Activated naive CD4-positive, alpha-beta T cell treated with anti-CD3 and anti-CD28 coated beads, Interleukin-2, amount 50 U/mL, for 72 hours (primary cell): ENCODE data around the gene GPR37L1. TPM values are rescaled to one million over a fixed set of nuclear protein-coding genes. Genes with fewer than 3 reads are reported as not detected.
"Not testable (repeated sequence)": the region's sequence is repeated elsewhere in the genome, so short reads cannot be mapped to it uniquely, and the experiment has no call there.

Source experiments
- ATAC-seq, 2 donors: fragments of 150-1000 bp; cut with Tn5 transposase; 2 replicates each; pipeline ENCODE4 v1.10.0; 2021; ENCODE audit warnings: mild to moderate bottlenecking in 2 of 2, moderate library complexity in 2 of 2
- DNase-seq, 2 donors: peaks; one replicate each; pipeline ENCODE4 v3.0.0; 2021 to 2022; ENCODE audit warnings: low spot score in 2 of 2
- H3K27ac Mint-ChIP-seq, 2 donors: one replicate each; pipeline ENCODE4 v1.8.0; 2022; ENCODE audit warnings: mild to moderate bottlenecking in 2 of 2, mixed read lengths in 2 of 2
- H3K36me3 Mint-ChIP-seq, 2 donors: one replicate each; pipeline ENCODE4 v1.8.0; 2022; ENCODE audit warnings: mixed read lengths in 2 of 2
- H3K9me3 Mint-ChIP-seq, 2 donors: one replicate each; pipeline ENCODE4 v1.8.0; 2022; ENCODE audit warnings: mixed read lengths in 2 of 2
- total RNA-seq, 2 donors: library from RNA; stranded (reverse); gene quantifications; one replicate each; pipeline ENCODE4 v1.2.3, GENCODE V29; 2022

Gene GPR37L1
- total RNA-seq, 2 donors from 2014 or later, result not detected

DNA sequence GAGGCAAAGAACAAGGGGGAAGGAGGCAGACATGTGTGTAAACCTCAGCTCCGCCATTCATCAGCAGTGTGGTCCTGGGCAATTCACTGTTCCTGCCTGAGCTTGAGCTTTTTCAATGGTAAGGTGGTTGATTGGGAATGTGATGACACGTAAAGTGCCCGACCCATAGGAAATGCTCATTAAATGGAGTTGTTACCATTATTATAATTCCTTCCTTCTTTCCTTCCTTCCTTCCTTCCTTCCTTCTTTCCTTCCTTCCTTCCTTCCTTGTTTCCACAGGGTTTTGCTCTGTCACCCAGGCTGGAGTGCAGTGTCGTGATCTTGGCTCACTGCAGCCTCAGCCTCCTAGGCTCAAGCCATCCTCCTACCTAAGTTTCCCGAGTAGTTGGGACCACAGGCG lies 4.3 kb downstream of the GPR37L1 start:
- DNase-seq (no peak), ATAC-seq (no peak)
- Mint-ChIP-seq H3K9me3 (no peaks in the 10 kb centered on the region), H3K27ac (no peak overlapping the region), H3K36me3 (no peaks in the 10 kb centered on the region)

DNA sequence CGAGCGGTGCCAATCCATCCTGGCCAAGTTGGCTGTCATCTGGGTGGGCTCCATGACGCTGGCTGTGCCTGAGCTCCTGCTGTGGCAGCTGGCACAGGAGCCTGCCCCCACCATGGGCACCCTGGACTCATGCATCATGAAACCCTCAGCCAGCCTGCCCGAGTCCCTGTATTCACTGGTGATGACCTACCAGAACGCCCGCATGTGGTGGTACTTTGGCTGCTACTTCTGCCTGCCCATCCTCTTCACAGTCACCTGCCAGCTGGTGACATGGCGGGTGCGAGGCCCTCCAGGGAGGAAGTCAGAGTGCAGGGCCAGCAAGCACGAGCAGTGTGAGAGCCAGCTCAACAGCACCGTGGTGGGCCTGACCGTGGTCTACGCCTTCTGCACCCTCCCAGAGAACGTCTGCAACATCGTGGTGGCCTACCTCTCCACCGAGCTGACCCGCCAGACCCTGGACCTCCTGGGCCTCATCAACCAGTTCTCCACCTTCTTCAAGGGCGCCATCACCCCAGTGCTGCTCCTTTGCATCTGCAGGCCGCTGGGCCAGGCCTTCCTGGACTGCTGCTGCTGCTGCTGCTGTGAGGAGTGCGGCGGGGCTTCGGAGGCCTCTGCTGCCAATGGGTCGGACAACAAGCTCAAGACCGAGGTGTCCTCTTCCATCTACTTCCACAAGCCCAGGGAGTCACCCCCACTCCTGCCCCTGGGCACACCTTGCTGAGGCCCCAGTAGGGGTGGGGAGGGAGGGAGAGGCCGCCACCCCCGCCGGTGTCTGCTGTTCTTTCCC lies 5.3 kb downstream of the GPR37L1 start:
- peak in 1 of 2 donors; percentile 13 for ATAC-seq
- Mint-ChIP-seq H3K9me3 (no peaks in the 10 kb centered on the region), H3K27ac (no peak overlapping the region), H3K36me3 (no peaks in the 10 kb centered on the region)
- DNase-seq, result no peak

DNA sequence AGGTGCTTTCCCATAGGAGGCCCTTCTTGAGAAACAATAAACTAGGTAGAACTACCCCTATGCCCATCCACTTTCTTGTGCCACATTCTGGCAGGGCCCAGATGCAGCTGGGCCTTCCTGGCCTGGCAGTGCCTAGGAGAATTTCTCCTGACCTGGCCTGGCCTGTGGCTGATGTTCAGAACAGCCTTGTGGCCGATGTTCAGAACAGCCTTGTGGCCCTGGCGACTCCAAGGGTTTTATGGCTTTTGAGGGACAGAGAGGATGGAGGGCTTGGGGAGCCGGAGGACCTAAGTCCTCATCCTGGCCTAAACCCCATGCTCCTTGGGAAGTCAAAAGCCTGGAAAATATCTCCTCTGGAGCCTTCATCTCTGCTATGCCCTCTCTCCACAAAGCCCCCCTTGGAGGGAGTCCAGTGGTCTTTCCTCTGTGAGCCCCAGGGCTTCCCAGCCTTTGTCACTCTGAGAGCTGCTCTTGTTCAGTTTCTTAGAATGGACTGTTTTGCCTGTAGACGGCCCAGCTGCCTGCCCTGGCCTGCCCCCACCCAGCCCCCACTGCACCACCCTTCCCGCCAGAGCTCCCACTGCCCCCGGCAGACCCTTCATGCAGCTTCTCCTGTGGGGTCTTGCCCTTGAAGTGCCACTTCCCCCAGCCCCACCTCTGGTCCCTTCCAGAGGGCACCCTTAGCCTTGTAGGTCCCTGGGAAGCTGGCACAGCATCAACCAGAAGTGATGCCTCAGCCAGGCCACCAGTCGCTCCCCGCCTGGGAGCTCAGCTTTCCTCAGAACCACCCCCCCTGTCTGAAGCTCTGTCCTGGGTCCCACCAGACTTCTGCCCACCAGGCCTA lies 7.0 kb downstream of the GPR37L1 start:
- Mint-ChIP-seq H3K36me3 (no peaks in the 10 kb centered on the region), H3K27ac (peak overlapping the region in 1 of 2 donors; percentile 78), H3K9me3 (no peaks in the 10 kb centered on the region)
- ATAC-seq (no peak), DNase-seq (no peak)

DNA sequence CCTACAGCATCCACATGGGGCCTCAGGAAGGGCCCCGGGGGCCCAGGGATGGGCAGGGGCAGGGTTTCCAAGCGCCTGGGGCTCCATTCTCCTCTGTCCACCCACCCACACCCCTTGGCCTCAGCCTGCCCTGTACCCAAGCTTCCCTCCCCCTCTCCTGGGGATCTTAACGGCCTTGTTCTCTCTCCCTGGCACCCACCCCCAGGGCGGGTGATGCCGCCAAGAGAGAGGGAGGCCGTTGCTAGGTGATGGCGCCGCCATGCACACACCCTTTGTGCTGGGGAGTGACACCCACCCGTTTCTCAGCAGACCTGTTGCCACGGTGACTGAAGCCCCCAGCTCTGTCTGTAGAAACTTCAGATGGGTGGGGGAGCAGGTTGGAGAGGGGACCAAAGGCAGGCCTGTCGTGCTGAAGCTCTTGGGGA lies 7.6 kb downstream of the GPR37L1 start:
- no peak for ATAC-seq
- Mint-ChIP-seq H3K36me3 (no peaks in the 10 kb centered on the region), H3K9me3 (no peaks in the 10 kb centered on the region), H3K27ac (peak overlapping the region in 1 of 2 donors; percentile 22)
- DNase-seq, result no peak

DNA sequence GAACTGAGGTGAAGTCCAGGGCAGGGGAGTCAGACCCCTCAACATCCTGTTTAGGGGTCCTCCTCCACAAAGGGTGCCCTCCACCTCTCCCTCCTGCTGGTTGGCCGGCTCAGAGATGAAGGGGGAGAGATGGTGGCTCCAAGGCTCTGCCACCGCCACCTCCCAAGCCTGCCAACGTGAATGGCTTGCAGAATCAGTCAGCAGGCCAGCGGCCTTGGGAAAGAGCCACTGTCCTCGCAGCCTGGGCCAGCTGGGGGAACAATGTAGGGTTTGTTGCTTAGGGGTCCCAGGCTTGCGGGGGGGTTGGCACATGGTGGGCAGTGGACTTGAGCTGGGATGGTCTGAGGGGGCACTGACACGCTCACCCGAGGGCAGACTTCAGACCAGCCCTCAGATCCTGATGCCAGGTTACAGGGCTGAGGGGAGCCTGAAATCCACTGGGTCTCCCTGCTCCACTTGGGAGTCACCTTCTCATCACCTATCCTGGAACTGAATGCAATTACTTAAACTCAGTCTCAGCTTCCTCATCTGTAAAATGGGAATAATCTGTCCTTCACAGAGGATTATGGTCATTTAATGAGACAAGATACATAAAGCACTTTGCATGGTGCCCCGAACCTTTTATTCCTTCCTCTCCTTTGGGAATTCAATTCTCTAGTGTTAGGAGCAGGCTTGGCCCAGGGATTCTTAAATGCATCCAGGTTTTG lies 8.3 kb downstream of the GPR37L1 start:
- H3K36me3 Mint-ChIP-seq, result no peaks in the 10 kb centered on the region
- H3K9me3 Mint-ChIP-seq, result no peaks in the 10 kb centered on the region
- ATAC-seq (no peak), DNase-seq (no peak)
- H3K27ac Mint-ChIP-seq, result no peak overlapping the region

DNA sequence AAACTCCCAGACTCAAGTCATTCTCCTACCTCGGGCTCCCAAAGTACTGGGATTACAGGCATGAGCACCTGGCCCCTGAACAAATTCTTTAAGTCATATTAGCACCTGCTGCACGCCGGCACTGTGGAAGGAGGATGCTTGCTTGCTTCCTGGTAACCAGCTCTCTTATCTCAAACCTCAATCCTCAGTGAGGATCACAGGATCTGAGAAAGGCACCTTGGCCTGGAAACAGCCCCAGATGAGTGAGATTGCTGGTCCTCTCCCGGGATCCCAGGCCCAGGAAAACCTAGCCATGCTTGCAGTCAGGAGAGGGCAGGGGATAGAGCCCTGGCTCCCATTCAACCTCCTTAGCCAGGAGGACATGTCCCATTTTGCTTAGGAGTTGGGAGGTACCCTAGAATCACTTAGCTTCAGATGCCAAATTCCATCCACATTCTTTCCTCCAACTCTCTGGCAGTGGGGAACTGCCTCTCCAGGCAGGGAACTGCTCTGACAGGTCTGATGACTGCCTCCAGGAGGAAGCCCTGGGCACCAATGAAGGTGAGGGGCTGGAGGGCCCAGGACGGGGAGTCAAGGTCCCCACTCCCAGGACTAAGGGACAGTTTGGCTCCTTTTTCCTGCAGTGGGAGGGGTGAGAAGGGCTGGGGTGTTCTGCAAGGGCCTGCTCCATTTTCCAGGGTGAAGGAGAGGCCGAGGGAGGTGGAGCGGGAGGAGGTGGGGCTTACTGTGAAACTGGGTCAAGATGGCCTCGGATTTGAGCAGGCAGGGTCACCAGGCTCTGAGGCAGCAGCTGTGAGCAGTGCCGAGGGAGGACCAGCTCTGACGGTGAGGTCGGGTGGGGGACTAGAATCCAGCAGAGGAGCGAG lies 9.5 kb downstream of the GPR37L1 start:
- ATAC-seq (no peak), DNase-seq (no peak)
- Mint-ChIP-seq H3K27ac (peak overlapping the region; percentile 44 to 74), H3K9me3 (no peaks in the 10 kb centered on the region), H3K36me3 (no peaks in the 10 kb centered on the region)

DNA sequence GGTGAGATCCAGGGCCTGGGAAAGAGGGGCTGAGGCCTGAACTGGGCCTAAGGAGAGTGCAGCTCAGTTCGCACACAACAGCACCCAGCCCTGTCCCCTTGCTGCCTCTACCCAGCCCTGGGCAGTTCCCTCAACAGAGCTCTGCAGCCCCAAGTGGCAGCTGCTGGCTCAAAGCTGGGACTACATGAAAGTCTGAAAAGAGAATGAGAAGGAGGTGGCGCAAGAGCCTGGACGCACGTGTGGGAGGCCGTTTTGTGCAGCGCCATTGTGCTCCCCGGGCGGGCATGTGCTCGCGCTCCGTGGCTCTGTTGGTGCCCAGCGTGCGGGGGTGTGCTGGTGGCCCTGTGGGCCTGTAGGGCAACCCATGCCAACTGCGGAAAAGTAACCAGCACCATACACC lies 10.3 kb downstream of the GPR37L1 start:
- Mint-ChIP-seq H3K36me3 (no peaks in the 10 kb centered on the region), H3K9me3 (no peaks in the 10 kb centered on the region), H3K27ac (no peak overlapping the region)
- no peak for ATAC-seq
- DNase-seq, result no peak

DNA sequence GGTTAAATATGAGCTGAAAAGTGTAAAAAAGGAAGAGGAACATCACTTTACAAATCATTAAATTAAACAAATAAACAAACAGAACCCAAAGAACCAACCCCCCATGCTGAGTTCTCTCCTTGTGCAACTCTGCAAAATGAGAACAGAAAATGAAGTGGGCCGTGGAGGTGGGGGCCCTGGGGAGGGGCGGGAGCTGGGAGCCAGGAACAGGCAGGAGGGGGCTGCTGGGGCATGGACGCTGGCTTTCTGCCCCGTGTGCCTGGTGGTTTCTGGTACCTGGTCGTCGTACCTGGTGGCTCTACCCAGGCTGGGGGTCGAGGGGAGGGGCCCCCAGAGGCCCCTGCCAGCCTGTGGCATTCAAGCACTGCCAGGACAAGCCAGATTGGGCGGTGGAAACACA lies 10.8 kb downstream of the GPR37L1 start:
- no peak overlapping the region for H3K27ac Mint-ChIP-seq
- no peak for ATAC-seq
- H3K9me3 Mint-ChIP-seq, result no peaks in the 10 kb centered on the region
- no peaks in the 10 kb centered on the region for H3K36me3 Mint-ChIP-seq
- DNase-seq, result no peak

DNA sequence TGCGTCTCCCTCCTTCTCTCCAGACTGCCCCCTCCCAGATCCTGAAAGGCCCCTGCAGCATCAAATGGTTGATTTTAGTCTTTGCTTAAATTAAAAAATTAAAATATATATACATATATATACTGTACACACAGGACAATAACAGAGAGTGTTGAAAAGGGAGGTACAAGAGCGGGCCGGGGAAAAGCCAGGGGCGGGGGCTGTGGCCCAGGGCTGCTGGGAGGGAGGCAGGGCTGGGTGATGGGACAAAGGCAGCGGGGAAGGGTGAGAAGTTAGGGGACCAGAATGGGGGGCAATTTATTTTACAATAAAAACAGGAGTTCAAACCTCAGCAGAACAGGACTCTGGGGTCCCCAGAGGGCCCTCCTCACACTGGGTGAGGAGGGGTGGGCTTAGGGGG lies 11.3 kb downstream of the GPR37L1 start:
- ATAC-seq, result no peak
- Mint-ChIP-seq H3K9me3 (no peaks in the 10 kb centered on the region), H3K36me3 (no peaks in the 10 kb centered on the region), H3K27ac (peak overlapping the region in 1 of 2 donors; percentile 29)
- no peak for DNase-seq

DNA sequence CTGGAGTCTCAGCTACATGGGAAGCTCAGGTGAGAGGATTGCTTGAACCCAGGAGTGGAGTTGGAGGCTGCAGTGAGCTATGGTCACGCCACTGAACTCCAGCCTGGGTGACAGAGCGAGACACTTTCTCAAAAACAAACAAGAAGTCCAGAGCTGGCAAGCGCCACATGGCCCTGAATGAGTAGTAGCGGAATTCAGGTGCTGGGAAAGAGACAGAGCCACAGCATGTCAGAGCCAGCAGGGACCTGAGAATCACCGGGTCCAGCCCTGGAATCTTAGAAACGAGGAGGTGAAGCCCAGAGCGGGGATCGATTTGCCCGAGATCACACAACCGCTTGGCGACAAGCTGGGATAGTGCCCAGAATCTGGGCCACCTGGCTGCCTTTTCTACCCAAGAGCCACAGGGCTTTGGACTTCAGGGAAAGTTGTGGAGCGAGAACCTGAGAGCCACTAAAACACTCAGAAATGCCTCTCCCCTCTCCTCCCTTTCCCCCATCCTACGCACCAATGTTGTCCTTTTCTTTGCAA lies 12.0 kb downstream of the GPR37L1 start:
- H3K27ac Mint-ChIP-seq, result no peak overlapping the region
- no peak for DNase-seq
- peak in 1 of 2 donors; percentile 14 for ATAC-seq
- no peaks in the 10 kb centered on the region for H3K36me3 Mint-ChIP-seq
- H3K9me3 Mint-ChIP-seq, result no peaks in the 10 kb centered on the region

DNA sequence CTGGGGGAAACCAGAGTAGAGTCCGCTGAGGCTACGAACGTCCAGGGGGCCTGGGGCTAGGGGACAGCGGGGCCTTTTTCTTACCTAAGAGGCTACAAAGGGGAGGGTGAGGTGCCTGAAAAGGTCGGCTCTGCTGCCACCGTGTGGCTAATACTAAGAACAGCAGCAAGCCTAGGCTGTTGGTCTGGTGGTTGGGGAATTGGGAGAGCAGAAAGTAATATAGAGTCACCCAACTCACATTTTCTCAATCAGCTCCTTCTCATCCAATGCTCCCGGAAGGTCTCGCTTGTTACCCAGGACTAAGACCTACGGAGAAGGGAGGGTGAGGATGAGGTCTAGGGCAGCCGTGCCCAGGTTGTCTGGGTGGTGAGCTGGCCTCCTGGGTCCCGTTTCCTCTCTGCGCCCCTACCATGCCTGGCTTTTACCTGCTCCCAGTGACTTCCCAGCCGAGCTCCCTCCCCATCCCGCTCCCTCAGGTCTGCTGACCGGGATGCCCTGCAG lies 12.6 kb downstream of the GPR37L1 start:
- Mint-ChIP-seq H3K9me3 (no peaks in the 10 kb centered on the region), H3K27ac (peak overlapping the region in 1 of 2 donors; percentile 32), H3K36me3 (no peaks in the 10 kb centered on the region)
- DNase-seq (peak in 1 of 2 donors; percentile 51), ATAC-seq (peak; percentile 74 to 82)

DNA sequence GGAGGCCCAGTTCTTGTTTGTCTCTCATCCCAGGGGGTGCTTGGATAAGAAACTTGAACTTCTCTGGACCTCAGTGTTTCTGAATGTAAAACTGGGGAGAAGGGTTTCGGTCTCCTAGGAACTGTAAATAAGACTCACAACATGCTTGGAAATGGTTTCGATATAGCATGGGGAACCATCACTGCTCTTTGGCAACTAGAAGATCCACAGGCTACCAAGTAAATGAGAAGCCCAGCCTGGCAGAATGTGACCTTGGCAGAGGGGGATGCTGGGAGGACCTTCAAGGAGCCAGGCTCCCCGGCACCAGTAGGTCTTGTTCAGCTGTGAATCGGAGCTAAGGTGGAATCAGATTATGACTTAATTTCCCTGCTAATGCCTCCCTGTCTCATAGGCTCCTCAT lies 18.1 kb downstream of the GPR37L1 start:
- ATAC-seq (no peak), DNase-seq (no peak)
- Mint-ChIP-seq H3K36me3 (peaks cover 7% of the 10 kb centered on the region in 2 donors), H3K9me3 (no peaks in the 10 kb centered on the region), H3K27ac (no peak overlapping the region)

DNA sequence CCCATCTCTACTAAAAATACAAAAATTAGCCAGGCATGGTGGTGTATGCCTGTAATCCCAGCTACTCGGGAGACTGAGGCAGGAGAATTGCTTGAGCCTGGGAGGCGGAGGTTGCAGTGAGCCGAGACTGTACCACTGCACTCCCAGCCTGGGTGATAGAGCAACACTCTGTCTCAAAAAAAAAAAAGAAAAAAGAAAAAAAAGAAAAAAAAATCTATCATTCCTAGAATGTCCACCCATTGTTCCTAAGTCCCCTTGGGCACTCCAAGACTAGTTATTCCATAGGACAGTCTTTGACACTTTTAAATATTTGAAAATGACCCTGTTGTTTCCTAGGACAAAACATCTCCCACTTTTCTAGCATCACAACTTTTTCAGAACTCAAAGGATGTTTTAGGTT lies 18.8 kb downstream of the GPR37L1 start:
- H3K9me3 Mint-ChIP-seq, H3K36me3 Mint-ChIP-seq, ATAC-seq, DNase-seq, H3K27ac Mint-ChIP-seq: not testable (repeated sequence)

DNA sequence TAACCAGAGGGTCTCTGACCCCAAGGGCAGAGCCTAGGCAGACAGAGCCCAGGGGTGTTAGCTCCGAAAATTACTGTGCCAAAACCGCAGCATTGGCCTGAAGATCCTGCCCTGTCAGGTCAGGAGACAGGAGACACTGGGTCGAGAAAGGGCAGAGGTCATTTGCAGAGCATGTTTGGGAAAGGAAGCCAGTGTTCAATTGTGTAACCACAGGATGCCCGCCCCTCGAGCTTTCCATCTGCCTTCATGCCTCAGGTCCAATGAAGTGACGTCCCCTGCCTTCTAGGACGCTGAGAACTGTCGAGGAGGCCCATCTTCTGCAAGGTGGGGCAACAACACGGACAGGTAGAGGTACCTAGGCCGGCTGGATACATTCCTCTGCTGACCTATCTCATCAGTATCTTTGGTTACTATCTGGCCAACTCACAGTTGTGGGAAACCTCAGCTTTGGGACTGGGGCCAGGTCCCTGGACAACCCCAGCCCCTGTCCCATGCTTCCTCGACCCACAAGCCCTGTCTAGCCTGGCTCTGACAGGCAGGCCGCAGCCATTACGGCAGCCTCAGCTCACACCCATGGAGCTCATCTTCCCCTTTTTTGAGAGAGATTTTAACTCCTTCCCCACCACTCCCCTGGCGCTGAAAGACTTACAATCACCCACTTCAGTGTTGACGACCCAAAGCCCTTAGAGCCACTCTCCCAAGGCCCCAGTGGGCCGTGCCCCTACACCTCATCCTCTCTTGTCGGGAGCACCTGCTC lies 20.5 kb downstream of the GPR37L1 start:
- peak overlapping the region; percentile 92 to 98 for H3K27ac Mint-ChIP-seq
- ATAC-seq (peak; percentile 13 to 42), DNase-seq (no peak)
- H3K36me3 Mint-ChIP-seq, result peaks cover 7 to 11% of the 10 kb centered on the region in 2 donors
- H3K9me3 Mint-ChIP-seq, result no peaks in the 10 kb centered on the region

DNA sequence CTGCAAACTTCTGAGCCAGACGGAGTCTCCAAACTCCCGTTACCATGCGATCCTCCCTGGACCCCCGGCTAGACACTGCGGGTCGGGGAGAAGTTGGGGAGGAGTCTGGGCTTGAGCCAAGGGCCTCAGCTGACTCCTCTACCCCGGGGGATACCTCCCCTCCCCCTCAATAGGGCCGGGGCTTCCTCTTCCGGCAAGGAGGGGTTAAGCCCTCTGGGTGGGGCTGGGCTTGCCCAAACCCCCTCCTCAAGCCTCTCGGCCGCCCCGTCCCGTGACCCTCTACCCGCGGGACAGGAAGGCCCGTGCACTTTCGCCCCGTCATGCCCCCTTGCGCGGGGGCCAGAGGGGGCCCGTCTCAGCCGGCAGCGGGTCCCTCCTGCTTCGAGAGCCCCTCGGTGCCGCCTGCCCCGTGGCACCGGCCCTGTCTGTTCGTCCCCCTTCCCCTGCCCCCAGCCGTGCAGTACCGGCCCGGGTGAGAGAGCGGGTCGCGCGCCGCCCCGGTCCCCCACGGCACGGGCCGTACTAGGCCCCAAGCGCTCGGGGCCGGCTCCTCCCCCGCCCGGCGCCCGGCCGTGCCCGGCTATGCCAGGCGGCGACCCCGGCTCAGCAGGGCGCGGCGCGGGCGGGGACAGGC lies 21.2 kb downstream of the GPR37L1 start:
- Mint-ChIP-seq H3K9me3 (no peaks in the 10 kb centered on the region), H3K27ac (peak overlapping the region; percentile 92 to 98), H3K36me3 (peaks cover 7 to 12% of the 10 kb centered on the region in 2 donors)
- peak; percentile 43 to 57 for ATAC-seq
- peak in 1 of 2 donors; percentile 65 for DNase-seq
